ENCODE data around the gene NDUFA12. TPM values are rescaled to one million over a fixed set of nuclear protein-coding genes. Genes with fewer than 3 reads are reported as not detected.
A peak's percentile ranks its signal among the peaks of the same experiment; 100 is the strongest.

Gene NDUFA12
- total and polyA plus RNA-seq, 12 donors = 84.0 to 297 (median 119) TPM

- Histone ChIP-seq H3K4me1 (replicated peaks in 1 of 2) (peaks cover 4 to 39% of the 10 kb centered on the region in 2 donors), H3K27me3 (no peaks in the 10 kb centered on the region), H3K4me3 (peak overlapping the region in 3 of 4 donors; percentile 82 to 92 (median 84)), H3K9me3 (replicated peaks in 1 of 3) (no peaks in the 10 kb centered on the region), H3K36me3 (replicated peaks in 1 of 2) (peaks cover 0 to 9% of the 10 kb centered on the region in 2 donors), H3K27ac (peak overlapping the region in 3 of 5 donors; percentile 82 to 88 (median 82))
- no peak for DNase-seq
- intact Hi-C loops (cut with DNase I) = no loop called here
- TF ChIP-seq CTCF (IDR thresholded peaks at IDR 0.05) (no peak), POLR2A (IDR thresholded peaks at IDR 0.05) (no peak)
- WGBS, 4 donors = 17 to 19% (median 19%) methylated on average over 3 of the region's 3 CpGs
Measured at GRCh38 chr12:95002754-95003153, 743 bp downstream of the NDUFA12 start.

GRCh38 chr12:94998326-94998725 is 5.2 kb downstream of the NDUFA12 start:
- Histone ChIP-seq H3K9me3 (replicated peaks in 1 of 3) (no peaks in the 10 kb centered on the region), H3K4me3 (no peak overlapping the region), H3K27ac (no peak overlapping the region), H3K36me3 (replicated peaks in 1 of 2) (peaks cover 0 to 13% of the 10 kb centered on the region in 2 donors), H3K4me1 (replicated peaks in 1 of 2) (peaks cover 6 to 37% of the 10 kb centered on the region in 2 donors), H3K27me3 (no peaks in the 10 kb centered on the region)
- 63 to 90% (median 69%) methylated on average over 4 of the region's 4 CpGs for WGBS, 4 donors
- TF ChIP-seq CTCF (IDR thresholded peaks at IDR 0.05) = no peak
- TF ChIP-seq POLR2A (IDR thresholded peaks at IDR 0.05) = no peak
- no peak for DNase-seq
- intact Hi-C loops (cut with DNase I) = no loop called here

- TF ChIP-seq POLR2A (IDR thresholded peaks at IDR 0.05) (no peak), CTCF (IDR thresholded peaks at IDR 0.05) (no peak)
- intact Hi-C loops (cut with DNase I) = no loop called here
Measured at GRCh38 chr12:94997726-94998125, 5.8 kb downstream of the NDUFA12 start.

GRCh38 chr12:94997061-94997460 is 6.4 kb downstream of the NDUFA12 start:
- Histone ChIP-seq H3K36me3 (replicated peaks in 1 of 2) (peaks cover 0 to 13% of the 10 kb centered on the region in 2 donors), H3K4me3 (no peak overlapping the region), H3K27me3 (no peaks in the 10 kb centered on the region), H3K27ac (no peak overlapping the region), H3K4me1 (replicated peaks in 1 of 2) (peaks cover 6 to 29% of the 10 kb centered on the region in 2 donors), H3K9me3 (replicated peaks in 1 of 3) (no peaks in the 10 kb centered on the region)
- intact Hi-C loops (cut with DNase I) = no loop called here
- no peak for DNase-seq
- 90 to 93% (median 92%) methylated on average over 6 of the region's 6 CpGs for WGBS, 4 donors
- TF ChIP-seq CTCF (IDR thresholded peaks at IDR 0.05) (no peak), POLR2A (IDR thresholded peaks at IDR 0.05) (no peak)

More at GRCh38 chr12:94997726-94998125, 5.8 kb downstream of the NDUFA12 start:
- Histone ChIP-seq H3K36me3 (replicated peaks in 1 of 2) (peaks cover 0 to 13% of the 10 kb centered on the region in 2 donors), H3K4me3 (no peak overlapping the region), H3K4me1 (replicated peaks in 1 of 2) (peaks cover 6 to 36% of the 10 kb centered on the region in 2 donors), H3K27me3 (no peaks in the 10 kb centered on the region), H3K9me3 (replicated peaks in 1 of 3) (no peaks in the 10 kb centered on the region), H3K27ac (no peak overlapping the region)
- no peak for DNase-seq

Data from adrenal gland (tissue), 12 donors.